OCI-M2 (cell line): ENCODE data around the gene DDOST.

ENCODE experiments used
- DNase-seq: peaks from one replicate; lab custom pipeline; 2025; ENCODE audit not compliant: unreplicated experiment; lab: John Stamatoyannopoulos, UW

Gene DDOST

DNA sequence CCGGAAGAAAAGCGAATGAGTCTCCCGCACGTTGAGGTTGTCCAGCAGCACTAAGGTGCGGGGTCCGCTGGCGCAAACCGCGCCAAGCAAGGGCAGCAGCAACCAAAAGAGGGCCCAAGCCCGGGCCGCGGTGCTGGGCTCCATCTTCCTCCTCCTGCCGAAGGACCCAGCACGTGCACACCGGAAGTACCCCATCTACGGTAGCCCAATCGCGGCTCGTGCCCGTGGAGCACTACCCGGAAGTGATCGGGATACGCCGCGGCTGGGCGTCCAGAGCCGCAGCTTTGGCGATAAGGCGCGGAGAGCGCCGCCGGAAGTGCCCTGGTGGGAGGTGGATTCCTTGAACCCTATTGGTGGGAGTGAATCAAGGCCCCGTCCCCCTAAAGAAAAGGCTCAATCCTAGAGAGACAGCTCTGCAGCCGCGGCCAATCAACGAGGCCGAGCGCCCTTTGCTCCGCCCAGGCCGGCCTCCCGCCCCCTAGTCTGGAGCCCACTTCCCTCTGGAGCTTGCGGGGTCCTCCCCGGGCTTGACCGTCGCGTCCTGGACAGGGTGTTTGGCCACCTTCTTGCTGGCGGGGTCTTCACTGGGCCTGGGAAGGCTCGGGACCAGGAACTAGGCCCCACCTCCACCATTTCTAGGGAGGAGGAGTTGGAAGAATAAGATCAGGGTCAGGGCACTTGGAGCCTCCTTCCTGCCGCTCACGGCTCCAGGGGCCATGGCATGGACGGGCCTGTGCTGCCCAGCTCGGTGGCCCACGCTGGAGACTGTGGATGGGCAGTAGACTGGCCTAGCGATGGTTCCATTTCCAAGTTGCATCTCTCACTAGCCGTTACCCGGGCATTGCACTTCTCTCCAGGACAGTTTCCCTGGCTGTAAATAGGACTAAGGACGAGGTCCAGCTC, at the start of gene DDOST:
DDOST (minus strand) TSS at position 163 of the 903 bp plus-strand sequence; CDS start at position 144, 19 bp downstream.
- DNase-seq = peak; percentile 80

DNA sequence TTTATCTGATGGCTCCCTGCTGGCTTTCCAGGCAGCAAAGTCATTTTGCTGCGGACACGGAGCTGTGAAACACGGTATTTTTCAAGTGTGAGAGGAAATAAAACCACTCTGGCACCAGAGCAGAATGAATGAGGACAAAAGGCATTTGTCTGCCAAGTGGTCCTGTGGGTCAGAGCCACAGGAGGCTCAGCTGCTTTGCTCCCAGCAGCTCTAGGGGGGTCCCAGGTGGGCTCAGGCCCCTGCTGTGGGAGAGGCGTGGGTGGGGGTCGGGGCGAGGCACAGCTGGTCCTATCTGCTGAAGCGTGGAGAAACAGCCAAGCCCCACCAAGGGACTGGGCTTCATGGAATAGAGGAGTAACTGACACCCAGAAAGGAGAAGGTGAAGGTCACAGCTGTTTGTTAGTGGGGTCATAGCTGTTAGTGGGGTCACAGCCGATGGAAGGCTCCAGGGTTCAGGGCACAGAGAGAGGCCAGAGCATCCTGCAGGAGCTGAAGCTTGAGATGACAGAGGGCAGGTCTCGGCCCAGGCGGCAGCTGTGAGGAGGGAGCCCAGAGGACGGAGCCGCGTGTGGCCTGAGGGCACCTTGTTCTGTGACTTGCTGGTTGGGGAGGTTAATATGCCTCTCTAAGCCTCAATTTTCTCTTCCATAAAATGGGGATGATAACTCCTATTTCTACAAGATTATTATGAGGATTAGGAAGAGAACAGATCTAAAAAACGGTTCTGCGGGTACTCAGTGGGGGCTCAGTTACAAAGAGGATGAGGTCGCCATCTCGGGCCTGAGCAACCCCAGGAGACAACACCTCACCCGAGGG, 49.5 kb upstream of the DDOST start:
- no peak for DNase-seq

DNA sequence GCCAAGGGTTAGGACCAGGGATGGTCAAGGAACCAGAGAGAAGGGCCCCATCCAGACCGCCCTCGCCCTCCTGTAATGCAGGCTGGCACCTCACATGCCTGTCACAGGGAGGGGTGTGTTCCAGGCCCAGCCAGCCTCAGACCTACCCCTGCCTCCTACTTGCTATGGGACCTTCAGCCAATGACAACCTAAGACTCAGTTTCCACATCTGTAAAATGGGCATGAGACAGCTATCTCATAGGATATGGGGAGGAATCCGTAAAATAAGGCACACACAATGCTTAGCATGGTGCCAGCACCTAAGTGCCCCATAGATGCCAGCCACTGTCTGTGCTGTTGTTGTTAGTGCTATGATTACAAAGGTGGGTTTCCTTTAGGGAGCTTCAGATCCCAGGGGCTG, 48.7 kb upstream of the DDOST start:
- no peak for DNase-seq

DNA sequence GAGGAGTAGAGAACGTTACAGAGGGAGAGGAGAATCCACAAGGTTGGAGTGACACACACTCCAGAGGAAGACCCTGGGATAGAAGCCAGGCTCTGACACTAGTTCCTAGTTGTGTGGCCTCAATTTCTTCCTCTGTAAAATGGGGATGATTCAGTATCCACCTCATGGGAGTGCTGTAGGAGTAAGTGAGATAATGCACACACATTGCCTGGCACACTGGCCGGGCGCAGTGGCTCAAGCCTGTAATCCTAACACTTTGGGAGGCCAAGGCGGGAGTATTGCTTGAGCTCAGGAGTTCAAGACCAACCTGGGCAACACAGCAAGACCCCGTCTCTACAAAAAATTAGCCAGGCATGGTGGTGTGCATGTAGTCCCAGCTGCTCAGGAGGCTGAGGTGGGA, 47.7 kb upstream of the DDOST start:
- no peak for DNase-seq

DNA sequence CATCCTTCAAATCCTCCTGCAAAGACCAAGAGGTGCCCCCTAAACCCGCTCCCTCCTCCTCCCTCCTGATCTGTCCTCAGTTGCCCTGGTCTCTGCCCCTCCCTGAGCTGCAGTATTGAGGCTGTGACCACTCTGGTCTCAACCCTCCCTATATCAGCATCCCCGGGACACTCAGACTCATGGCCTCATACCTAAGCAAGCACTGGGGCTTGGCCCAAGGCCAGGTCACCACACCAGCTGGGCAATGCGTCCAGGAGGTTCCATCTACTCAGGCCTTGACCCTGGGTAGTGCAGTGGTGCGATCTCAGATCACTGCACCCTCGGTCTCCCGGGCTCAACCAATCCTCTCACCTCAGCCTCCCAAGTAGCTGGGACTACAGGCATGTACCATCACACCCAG, 46.9 kb upstream of the DDOST start:
- DNase-seq = no peak

DNA sequence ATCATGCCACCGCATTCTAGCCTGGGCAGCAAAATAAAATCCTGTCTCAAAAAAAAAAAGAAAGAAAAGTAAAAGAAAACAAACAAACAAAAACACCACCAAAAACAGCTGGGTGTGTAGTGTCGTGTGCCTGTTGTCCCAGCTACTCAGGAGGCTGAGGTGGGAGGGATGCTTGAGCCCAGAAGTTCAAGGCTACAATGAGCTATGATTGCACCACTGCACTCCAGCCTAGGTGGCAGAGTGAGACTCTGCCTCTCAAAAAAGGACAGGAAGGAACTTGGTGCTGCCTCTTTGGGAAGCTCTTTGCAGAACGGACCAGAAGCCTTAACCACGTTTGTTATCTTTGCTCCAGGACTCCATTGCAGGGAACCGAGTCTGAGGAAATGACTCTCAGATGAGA, 45.7 kb upstream of the DDOST start:
- DNase-seq = no peak

DNA sequence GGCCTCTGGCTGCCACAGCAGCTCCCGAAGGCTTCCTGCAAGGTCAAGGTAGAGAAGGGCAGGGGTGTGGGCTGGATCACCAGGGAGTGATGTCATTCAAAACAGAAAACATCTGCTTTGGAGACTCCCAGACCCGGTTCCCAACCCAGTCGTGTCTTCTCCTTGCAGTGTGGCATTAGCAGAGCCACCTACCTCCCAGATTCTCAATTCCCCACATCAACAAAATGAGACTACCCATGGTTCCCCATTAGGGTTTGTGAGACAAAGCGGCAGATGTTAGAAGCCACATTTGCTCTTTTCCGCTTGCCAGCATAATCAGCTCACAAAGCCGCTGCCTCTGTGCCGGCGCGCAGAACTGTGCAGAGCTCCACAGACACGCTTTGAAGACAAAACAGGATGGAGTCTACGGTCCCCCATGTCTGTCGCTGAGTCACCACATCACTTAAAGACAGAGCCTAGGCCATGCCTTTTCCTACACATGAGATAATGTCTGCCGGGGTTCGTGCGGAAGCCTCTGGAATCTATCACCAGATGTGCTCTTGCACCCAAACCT, 44.1 kb upstream of the DDOST start:
- no peak for DNase-seq

DNA sequence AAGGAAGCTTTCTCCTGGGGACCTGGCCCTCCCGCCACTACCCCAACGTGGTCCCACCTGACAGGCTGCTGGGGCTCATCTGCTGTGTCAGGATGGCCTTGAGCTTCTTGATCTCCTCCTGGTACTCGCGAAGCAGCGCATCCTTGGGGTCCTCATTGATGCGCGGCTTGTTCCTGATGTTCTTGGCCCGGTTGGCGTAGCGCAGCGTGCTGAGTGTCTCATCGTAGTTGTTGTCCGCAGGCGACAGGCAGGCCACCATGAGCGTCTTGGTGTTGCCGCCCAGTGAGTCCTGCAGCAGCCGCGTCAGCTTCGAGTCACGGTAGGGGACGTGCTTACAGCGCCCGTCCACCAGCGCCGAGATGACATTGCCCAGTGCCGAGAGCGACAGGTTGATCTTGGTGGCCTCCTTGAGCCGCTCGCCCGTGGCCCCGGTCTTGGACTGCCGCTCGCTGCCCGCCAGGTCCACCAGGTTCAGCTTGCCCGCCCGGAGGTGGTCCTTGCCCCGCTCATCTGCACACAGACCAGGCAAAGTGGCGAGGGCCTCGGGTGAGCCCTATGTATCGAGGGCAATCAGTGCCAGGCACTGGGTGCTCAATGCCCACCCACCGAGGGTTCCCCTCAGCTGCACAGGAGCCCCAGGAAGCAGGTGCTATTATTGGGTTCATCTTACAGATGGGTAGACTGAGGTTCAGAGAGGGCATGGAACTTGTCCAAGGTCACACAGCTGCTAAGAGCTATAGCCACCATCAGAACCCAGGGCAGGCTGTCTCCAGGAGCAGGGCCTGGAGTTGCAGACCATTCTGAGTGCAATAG, 43.4 kb upstream of the DDOST start:
- DNase-seq = no peak

DNA sequence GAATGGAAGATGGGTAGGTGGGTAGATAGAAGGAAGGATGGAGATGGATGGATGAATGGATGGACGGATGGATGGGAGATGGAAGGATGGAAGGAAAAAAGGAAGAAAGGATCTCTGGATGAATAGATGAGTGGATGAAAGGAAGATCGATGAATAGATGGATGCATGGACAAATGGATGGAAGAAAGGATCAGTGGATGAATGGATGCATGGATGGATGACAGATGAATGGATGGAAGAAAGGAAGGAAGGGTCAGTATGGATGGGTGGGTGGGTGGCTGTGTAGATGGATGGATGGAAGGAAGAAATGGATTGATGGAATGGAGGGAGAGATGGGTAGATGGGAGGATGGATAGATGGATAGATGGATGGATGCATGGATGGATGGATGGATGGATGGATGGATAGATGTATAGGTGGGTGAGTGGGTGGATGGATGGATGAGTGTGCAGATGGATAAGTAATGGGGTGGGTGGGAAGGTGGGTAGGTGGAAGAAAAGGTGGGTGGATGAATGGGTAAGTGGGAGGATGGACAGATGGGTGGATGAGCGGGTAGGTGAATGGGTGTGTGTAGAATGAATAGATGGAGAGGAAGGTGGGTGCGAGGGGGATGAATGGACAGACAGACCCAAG, 42.1 kb upstream of the DDOST start:
- no peak for DNase-seq

DNA sequence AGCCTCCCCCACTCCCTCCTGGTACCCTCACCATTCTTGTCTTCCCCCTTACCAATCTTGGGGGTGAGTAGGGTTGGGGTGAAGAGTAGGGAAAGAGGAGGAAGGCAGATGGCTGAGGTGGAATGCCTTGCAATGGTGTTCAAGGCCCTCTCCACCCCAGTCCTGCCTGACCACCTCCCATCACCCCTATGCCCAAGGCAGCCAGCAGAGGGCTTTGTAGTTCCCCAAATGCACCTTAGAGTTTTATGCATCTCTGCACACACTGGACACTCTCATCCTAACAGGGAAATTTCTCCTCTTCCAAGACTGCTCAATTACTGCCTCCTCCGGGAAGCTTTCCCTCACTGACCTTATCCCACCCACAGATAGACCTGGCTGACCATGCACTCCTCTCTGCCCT, 41.2 kb upstream of the DDOST start:
- no peak for DNase-seq

DNA sequence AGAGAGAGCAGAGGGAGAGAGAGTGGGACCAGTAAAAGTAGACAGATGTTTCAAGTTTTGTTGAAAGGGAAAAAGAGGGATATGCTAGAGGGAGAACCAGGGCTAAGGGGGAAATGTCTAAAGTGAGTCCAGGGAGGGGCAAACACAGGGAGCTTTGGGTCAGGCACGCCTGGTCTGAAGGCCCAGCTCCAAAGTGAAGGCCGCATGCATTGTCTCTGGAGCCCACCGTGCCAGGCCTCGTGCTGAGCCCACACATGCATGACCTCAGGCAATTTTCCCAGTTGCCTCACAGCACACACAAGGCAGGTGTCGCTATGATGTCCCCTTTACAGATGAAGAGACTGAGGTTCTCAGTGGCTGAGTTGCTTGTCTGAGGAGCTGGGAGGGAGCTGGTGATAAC, 40.7 kb upstream of the DDOST start:
- no peak for DNase-seq

DNA sequence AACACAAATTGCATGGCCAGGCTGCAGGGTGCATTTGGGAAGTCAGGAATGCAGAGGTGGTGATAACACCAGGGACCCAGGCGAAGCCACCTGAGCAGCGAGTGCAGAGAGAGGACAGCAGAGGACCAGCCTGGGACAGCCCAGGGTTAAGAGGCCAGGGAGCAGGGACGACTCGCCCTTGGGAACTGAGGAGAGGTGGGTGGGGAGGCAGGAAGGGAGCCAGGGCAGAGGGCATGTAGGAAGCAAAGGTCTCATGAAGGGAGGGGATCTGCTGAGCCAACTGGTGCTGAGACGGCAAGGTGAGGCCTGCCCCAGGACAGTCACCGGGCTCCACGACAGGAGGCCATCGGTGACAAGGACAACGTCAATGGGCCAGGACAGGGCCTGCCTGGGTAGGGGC, 40.3 kb upstream of the DDOST start:
- DNase-seq = no peak

DNA sequence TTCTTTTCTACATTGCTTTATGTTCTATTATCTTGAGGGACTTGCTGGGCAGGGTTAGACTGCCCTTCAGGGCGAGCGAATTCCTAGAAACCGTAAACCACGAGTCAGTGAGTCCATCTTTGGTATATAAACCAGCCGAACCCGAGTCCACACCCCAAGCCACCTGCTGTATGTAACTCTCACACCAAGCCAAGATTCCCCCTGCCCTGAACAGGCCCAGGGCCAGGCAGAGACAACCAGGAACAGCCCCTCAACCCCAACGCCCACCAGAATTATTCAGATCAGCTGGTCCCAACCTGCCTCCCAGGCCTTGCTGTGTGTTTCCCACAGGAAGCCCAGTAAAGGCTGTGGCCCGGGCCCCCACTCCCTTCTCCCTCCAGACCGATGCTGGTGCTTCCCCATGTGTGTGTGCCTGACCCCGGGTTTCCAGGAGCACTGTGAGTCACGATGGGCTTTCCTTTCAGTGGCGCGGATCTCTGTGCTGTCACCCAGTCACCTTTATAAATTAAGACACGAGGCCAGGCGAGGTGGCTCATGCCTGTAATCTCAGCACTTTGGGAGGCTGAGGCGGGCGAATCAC, 39.6 kb upstream of the DDOST start:
- no peak for DNase-seq

DNA sequence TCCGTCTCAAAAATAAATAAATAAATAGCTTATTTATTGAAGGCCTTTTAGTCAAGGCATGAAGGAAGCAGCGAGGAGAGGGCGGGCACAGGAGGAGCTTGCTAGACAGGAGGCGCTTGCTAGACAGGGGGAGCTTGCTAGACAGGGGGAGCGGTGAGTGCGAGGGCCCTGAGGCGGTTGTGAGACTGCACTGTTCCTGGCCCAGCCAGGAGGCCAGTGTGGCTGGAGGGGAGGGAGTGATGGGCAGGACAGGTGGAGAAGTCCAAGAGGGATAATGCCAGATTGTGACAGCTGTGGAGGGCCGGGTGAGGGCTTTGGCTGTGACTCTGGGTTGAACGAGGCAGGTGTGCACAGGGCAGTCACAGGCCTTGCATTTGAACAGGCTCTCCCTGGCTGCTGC, 38.4 kb upstream of the DDOST start:
- no peak for DNase-seq

DNA sequence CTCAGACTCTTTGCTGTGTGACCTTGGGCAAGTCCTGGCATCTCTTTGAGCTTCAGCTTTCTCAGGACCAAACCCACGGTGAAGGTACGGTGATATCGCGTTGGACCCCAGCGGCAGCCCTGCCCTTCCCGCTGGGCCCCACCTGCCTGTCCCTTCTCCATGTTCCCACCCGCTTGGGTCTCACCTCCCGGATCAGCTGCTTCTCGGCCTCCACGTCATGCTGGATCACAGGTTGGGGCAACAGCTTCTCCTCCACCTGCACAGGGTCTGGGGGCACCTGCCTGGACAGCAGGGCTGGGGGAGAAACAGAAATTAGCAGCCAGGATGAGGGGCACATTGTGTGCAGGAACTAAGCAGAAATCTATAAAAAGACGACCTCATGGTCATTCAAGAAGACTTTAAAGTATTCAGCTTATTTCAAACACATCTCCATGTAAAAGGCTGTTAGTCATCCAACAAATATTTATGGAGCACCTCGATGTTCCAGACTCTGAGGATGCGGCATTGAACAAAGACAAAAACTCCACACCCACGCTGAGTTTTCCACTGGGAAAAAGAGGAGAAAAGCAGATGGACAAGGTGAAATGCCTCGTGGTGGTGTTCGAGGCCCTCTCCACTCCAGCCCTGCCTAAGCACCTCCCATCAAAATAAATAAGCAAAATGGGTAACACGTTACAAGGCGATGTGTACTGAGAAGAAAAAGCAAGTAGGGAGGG, 37.2 kb upstream of the DDOST start:
- DNase-seq = no peak

DNA sequence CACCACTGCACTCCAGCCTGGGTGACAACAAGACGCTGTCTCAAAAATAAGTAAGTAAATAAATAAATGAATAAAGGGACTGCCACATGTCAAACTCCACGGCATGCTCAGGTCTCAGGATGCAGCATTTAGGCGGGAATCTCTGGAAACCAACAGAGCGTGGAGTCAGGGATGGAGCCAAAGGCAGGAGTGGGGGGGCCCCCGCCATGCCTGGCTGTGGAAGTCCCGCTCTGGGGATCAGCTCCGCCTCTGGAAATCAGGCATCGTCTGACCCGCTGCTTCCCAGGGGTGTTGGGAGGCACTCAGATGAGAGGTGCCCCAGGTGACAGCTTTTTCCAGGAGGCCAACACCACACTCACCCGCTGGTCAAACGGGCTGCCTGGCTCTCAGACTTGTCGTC, 36.4 kb upstream of the DDOST start:
- no peak for DNase-seq

DNA sequence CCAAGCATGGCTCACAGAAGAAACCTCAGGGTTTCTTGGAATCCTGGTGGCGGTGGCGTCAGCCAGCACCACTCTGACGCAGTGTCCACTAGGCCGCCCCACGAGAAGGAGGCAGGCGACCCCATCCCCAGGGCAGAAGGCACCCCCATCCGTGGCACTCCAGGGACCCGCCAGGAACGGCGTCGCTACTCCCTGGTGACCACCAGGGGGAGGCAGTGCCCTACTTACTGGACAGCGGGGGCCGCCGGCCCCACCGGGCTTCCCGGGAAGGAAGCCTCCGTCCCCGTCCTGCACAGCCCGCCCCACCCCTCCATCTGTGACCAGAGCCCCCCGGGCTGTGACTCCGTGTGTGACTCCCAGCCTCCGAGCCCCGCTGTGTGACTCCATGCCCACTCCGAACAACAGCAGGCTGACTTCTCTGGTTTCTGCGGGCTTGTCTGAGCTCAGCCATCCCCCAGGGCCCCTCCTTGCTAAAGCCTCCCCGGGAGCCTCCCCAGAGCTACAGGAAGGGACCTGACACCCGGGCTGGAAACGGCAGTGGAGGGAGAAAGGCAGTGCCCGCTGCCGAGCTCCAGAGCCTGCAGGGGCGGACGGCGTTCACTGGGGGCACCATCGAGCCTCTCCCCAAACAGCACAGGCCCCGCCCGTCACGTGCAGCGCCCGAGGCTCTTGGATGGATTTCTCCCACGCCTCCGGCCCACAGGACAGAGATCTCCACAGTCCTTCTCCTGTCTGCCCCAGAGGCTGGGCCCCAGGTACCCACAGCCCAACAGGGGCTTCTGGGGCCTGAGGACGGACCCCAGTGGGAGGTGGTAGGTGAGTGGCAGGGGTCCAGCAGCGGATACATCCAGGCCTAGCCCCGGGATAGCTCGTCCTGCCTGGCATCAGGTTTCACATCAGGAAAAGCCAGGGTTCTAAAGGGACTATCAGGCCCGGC, 35.5 kb upstream of the DDOST start:
- peak; percentile 38 for DNase-seq

DNA sequence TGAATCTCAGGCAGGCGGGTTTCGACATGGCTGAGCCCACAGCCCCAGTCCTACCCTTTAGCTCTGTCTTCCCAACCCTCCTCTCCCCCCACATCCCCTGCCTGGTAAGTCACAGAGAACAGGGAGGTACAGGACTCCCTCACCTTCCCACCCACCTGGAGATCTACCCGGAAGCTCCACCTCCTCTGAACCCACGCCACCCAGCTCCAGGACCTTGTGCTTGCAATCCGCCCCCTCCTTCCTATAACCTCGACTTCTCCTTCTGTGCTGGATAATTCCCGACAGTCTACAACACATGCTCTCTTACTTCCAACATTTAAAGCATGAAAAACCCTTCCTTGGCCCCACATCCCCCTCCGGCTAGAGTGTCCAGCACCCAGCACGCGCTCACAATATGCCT, 34.3 kb upstream of the DDOST start:
- no peak for DNase-seq

DNA sequence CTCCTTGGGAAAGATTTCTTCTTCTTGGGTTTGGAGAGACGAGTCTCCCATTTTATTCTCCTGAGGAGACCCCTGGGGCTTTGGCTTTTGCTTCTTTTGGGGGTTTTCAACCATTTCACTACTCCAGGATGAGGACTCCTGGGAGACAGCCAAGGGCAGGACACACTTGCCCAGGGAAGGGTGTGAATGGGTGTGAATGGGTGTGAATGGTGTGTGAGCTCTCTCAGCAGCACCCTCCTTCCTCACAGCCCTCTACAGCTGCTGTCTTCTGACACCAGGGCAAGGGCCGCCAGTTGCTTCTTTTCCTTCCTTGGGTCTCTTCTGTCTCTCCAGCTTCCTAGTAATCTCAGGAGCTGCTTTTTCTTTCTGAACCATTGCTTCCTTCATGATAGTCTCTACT, 32.5 kb upstream of the DDOST start:
- DNase-seq = no peak
